GM18858 (cell line): ENCODE measurements around the gene ANKRD55.
"Not testable (repeated sequence)": the region's sequence is repeated elsewhere in the genome, so short reads cannot be mapped to it uniquely, and the experiment has no call there.

ENCODE experiments used
- ATAC-seq: cut with Tn5 transposase; IDR thresholded peaks from one replicate; pipeline ENCODE4 v1.9.1; 2021; ENCODE audit not compliant: unreplicated experiment

Gene ANKRD55

DNA sequence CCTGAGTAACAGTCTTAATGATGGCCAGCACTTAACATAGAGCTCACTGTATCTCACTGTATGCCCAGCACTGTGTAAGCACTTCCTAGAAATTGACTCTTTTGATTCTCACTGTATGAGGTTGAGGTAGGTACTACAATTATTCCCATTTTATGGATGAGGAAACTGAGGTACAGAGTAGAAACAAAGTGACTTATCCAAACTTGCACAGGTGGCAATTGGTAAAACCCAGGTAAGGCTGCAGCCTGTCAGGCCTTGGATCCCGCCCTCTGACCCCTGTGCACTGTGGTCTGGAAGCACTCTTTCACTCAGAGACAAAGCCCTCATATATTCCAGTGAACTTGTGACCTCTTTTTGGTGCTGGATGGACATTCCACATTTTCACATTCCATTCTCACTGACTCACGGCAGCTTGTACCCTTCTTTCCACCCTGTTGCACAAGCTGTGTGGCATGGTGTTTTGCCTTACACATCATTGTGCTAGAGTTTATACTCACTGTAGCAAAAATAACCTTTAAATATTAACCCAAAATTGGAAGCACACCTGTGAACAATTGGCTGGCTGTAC is 21.7 kb downstream of the ANKRD55 start:
- no peak for ATAC-seq

DNA sequence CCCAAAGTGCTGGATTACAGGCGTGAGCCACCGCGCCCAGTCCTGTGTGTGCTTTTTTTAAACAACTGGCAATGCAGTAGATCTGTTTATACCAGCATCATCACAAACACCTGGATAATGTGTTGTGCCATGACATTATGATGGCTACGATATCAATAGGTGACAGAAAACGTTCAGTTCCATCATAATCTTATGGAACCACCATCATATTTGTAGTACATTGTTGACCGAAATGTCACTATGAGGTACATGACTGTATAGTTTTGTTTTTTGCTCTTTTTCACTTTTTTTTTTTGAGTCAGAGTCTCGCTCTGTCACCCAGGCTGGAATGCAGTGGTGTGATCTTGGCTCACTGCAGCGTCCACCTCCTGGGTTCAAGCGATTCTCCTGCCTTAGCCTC is 24.4 kb downstream of the ANKRD55 start:
- ATAC-seq: no peak

DNA sequence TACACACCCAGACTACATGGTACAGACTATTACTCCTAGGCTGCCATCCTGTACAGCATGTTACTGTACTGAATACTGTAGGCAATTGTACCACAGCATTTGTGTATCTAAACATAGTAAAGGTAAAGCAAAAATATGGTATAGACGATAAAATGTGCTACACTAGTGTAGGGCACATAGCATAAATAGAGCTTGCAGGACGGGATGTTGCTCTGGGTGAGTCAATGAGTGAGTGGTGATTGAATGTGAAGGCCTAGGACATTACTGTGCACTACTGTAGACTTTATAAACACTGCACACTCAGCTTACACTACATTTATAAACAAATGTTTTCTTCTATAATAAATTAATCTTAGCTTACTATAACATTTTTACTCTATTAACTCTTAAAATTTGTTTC is 25.6 kb downstream of the ANKRD55 start:
- ATAC-seq: no peak

- ATAC-seq: no peak
Measured at GRCh38 chr5:56206126-56206910, 26.8 kb downstream of the ANKRD55 start.

GRCh38 chr5:56203936-56204335 is 29.2 kb downstream of the ANKRD55 start:
- not testable (repeated sequence) for ATAC-seq

GRCh38 chr5:56202483-56202882 is 30.6 kb downstream of the ANKRD55 start:
- no peak for ATAC-seq

GRCh38 chr5:56201762-56202261 is 31.3 kb downstream of the ANKRD55 start:
- ATAC-seq: not testable (repeated sequence)

GRCh38 chr5:56200971-56201666 is 32.0 kb downstream of the ANKRD55 start:
- peak; percentile 90 for ATAC-seq

DNA sequence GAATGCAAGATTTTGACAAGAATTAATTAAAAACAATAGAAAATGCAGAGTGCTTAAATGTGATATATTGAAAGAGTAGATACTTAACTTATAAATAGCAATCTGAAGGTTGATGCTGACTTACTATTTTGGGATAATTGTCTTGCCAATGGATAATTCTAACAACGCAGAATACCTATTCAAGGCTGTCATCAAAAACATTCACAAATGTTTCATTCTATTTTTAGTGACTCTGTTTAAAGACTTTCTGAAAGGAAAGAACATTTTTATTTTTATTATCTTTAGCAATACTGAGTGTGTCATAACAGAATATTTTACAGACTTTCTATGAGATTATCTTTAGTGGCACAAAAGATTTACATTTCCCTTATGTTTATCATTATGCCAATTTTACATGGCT is 38.1 kb downstream of the ANKRD55 start:
- no peak for ATAC-seq

DNA sequence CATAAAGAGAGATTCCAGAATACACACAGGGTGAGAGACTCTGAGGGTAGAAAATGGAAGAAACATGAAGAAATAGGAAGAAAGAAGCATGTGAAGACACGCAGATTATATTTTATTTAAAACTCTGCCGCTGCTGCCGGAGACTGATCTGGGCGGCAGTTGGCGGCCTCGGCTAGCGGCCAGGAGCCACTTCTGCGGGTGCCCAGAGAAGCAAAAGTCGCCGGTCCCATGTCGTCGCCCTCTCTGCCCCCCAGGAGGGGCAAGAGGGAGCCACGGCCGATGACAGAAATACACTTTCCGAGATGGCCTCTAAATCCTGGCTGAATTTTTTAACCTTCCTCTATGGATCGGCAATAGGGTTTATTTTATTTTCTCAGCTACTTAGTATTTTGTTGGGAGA is 40.9 kb downstream of the ANKRD55 start:
- no peak for ATAC-seq

DNA sequence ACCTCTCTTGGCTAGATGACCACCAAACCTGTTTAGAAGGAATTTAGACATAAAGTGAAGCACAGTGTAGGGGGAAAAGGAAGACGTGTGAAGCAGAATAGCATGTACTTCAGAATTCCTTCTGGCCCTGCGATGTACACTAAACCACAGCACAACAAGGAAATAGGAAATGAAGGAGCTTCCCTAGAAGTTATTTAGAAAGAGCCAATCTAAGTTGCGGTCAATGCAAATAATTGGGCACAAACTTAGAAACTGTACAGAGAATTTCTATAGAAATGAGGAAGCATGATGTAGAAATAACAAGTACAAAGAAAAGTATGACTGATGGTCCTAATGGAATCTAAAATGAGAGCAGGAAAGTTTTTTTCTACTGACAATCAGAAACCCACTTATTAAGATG is 41.5 kb downstream of the ANKRD55 start:
- no peak for ATAC-seq

GRCh38 chr5:56190497-56190896 is 42.6 kb downstream of the ANKRD55 start:
- ATAC-seq: no peak

DNA sequence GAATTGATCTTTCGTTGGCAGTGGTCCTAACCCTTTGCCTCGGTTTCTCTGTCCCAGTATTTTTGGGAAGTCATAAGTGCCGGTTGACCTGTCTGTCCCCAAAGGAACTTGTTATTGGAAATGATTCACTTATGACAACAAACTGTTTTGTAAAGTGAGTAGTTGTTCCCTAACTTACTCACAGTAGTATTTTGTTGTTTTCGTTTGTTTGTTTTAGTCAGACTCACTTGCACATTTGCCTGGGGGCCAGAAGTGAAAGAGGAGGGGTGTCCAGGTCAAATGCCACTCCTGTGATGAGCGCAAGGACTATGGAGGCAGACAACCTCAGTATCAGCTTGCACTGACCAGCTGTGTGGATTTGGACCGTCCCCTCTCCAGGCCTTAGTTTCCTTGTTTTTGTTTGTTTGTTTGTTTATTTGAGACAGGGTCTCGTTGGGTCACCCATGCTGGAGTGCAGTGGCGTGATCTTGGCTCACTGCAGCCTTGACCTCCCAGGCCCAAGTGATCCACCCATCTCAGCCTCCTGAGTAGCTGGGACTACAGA is 47.3 kb downstream of the ANKRD55 start:
- no peak for ATAC-seq

GRCh38 chr5:56183506-56183905 is 49.6 kb downstream of the ANKRD55 start:
- ATAC-seq: no peak

GRCh38 chr5:56179442-56179841 is 53.7 kb downstream of the ANKRD55 start:
- no peak for ATAC-seq

GRCh38 chr5:56178823-56179222 is 54.3 kb downstream of the ANKRD55 start:
- no peak for ATAC-seq

DNA sequence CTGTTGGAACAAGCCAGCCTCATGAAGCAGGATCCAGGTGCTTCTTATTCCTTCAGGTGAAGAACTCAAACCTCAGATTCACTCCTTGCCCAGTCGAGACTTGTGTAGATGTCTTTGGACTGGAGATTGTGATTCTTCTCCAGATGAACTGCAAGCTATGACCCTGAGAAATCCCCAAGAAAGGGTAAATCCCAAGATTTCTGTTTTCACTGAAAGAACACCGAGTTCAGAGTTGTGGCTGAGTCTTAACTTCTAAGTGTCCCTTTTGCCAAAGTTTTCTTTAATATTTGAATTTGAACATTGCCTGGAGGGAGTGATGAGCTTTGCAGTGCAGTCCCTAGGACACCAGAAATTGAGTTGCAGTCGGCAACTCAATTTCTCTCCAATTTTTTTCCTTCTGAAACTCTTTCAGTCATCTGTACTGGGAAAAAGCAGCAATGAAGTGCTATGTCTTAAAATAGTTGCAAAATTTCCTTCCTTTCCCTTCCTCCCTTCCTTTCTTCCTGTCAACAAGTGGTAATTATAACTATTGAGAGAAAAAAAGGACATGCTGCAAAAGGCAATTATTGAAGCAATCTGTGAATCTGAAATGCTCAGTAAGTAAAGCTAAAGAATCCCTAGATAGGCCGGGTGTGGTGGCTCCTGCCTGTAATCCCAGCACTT is 56.1 kb downstream of the ANKRD55 start:
- ATAC-seq: no peak

DNA sequence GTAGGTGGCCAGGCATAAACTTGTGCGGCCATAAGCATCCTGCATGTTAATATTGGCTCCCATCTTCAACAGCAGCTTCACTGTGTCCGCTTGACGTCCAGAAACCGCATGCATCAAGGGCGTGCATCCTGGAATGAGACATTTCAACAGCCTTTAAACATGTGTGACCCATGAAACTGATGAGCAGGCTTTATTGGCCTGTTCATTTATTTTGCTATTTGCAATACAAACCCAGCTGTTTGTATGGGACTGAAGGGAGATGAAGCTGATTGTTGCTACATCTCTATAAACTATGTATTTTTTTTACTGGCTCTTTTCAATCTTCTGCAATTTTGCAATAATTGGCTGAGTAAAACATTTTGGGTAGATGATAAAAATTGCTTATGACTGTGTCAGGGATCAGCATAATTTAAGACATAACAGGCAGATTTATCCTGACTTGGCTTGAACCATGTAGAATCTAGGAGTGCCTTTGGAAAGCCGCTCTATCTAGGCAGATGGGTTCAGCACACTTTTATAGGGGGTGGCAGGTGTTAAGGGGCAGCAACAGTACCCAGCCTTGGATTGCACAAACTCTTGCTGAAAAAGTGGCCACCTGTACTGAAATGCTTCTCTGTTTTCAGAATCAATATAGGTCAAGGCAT is 56.9 kb downstream of the ANKRD55 start:
- ATAC-seq: no peak

DNA sequence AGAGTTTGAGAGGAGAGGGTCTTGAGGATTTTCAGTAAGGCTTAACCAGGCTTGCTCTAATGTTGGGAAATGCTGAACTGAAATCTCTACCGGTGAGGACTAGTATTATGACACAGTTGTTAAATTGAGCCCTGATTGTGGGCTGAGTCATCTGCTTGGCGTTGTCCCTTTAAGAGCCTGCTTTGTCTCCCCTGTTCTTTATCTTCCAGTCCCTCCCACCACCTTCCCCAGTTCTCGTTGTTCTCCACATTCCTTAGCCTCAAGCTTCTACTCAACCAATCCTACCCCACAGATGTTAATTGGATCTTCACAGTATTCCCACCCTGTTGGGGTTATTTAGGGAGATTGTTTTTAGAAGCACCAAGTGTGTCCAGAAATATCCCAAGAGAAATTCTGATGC is 57.6 kb downstream of the ANKRD55 start:
- ATAC-seq: no peak

DNA sequence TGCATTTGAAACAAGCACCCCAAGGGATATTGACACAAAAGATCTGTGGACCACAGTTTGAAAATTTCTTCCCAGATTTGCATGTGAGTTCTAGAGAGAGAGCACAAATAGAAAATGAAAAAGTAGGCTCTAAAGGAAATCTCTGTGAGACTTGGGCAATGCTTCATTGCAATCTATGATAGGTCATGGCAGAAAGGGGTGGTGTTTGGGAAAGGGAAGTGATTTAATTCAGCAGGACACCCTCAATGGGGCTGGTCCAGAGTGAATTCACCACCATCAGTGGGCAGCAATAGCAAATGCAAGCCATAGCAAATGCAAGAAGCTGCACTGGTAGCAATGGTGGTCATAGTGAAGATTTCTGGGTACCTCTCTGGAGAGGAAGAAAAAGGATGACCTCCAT is 58.1 kb downstream of the ANKRD55 start:
- no peak for ATAC-seq

DNA sequence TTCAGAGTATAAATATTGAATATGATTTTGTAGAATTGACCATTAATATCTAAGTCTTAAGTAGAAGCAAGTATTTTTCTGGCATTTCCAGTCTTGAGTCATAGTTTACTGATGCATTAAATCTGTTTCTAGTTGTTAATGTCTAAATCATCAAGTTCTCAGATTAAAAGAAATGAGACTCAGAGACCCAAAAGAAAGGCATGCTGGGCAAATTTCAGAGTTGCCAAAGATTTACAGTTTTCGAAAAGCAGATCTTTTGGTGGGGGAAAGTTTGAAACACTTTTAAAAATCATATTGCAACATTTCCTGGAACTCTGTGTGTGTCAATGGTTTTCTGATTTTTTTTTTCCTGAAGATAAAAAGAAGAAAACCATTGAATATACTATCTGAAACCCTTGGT is 60.9 kb downstream of the ANKRD55 start:
- no peak for ATAC-seq
